Cortex of kidney (tissue), 1 donor: ENCODE measurements around the gene METTL25B.
"Not testable (repeated sequence)": the region's sequence is repeated elsewhere in the genome, so short reads cannot be mapped to it uniquely, and the experiment has no call there.

Source experiments
- DNase-seq: peaks from one replicate; lab custom pipeline; 2025; lab: John Stamatoyannopoulos, UW

The METTL25B gene

DNA sequence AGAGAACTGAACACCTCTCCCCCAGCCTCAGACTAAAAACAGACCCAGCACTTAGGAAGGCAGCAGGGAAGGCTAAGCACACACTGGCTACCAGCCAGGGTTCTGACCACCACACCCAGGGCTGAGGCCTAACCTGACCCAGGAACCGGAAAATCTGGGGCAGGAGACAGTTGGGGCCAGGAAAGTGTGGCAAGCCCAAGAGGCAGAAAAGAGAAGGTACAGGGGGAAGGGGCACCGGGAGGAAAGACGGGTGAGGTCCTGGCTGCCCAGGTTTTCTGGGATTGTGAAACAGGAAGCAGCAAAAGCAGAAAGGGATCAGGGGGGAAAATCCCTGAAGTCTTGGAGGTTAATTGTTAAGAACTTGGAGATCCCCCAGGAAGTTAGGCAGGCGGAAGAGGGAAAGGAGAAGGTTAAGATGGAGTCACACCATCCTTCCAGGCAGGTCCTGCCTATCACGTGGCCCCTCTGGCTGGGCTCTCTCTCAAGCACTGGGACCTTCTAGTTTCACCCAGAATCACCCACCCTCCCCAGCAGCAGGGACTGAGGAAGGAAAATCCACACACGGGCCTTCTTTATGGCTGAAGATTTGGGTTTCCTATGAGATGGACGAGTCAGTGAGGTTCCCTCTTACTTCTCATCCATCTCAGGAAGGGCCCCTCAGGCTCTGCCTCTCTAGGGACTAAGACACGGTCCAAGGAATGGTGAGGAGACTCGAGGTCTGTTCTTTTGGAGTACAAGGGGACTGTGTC, 20.6 kb downstream of the METTL25B start:
- no peak for DNase-seq

GRCh38 chr1:156749419-156750118, 21.3 kb downstream of the METTL25B start:
- DNase-seq = no peak

DNA sequence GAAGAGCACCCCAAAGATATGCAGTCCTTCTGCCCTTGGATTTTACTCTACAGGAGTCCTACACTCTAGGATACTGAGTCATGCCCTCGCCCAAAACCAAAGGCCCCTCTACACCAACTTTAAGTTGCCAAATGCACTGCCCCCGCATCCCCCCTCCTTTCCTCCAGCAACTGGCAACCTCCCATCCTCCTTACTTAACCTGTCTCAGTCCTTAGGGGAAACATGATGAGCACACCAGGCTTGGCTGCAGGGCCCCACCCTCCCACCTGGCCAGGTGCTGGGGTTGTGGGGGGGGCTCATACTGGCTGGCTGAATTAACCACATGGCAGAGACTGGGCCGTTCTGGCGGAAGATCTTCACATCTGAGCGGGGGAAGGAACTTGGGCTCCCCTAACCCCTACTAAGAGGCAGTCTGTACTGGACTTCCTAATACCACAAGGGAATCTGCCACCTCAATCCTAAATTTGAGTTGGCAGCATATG, 22.0 kb downstream of the METTL25B start:
- DNase-seq = no peak

DNA sequence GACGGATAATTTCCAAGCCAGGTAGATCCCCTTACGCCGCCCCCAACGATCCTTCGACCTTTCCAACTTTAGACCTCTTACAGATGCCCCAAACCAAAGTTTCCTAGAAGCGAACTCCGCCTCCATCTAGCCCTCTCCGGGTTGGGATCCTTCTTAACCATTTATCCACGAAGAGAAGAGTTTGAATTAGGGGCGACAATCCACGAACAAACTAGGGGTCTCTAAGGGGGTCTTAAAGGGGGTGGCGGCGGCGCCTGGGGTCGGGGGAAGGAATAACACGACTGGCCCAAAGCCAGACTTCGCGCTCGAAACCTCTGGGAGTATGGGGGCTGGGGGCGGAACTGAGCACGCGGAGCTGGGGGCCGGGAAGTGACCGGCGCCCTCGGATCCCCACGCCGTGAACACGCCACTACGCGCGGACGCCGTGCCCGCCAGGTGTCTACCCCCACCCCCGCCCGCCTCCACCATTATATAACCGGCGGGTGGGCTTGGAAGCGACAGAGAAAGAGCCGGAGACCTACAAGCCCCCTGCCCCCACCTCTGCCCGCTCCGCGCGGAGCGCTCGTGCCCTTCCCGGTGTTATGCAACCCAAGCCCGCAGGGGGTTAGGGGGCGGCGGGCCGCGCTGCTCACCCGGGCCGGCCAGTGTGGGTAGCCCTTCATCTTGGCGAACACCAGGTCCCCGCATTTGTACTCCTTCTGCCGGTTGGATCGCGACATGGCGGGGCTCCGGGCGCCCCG, 22.6 kb downstream of the METTL25B start:
- no peak for DNase-seq

- DNase-seq = no peak
Measured at GRCh38 chr1:156751451-156751756, 23.1 kb downstream of the METTL25B start, which contains the start of gene HDGF. HDGF (minus strand) TSS chr1:156751675; CDS start chr1:156751429, 246 bp downstream.

- DNase-seq = peak; percentile 63
Measured at GRCh38 chr1:156751757-156752481, 23.6 kb downstream of the METTL25B start.

DNA sequence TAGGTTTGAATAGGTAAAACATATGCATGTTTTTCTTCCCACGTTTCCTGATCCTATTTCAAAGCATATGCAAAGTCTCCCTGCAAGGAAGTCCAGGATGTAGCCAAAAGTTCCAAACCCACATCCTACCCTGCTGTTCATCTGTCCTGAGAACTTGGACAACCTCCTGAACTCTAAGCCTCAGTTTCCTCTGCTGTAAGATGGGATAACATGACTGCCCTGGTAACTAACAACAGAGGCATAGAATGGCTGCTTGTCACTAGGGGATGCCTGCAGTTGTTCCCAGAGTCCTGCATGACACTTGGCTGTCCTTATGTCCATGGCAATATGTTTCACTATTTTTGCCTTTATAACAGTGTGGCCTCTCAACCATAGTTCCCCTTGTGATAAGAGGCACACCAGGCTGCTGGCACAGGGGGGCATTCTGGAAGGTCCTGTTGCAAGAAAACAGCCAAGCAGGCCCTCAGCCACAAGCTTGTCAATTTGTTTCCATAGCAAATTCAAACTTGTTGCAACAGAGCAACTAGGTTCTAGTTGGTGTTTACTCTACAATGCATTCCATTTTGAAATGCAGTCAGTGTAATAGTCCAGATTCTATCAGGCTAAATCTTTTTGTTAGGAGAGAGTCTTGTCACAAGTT, 24.7 kb downstream of the METTL25B start:
- DNase-seq = no peak

DNA sequence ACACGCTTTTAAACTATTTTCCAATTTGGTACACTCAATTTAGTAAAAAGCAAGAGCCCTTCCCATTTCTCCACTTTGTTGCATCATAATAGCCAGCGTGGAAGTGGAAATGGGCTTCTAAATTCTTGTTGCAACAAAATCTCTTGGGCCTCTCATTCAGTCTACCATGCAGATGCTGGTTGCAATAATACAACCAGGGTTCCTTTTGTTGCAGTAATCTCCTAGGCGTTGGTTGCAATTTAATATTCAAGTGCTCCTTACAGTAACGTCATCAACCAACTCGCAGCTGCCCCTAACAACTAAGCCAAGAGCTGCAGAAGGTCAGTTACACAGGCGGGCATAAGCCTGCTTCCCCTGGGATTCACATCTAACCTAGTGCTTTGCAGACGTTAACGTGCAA, 25.9 kb downstream of the METTL25B start:
- no peak for DNase-seq

GRCh38 chr1:156755527-156755950, 27.3 kb downstream of the METTL25B start:
- no peak for DNase-seq

- no peak for DNase-seq
Measured at GRCh38 chr1:156756355-156756754, 28.1 kb downstream of the METTL25B start.

DNA sequence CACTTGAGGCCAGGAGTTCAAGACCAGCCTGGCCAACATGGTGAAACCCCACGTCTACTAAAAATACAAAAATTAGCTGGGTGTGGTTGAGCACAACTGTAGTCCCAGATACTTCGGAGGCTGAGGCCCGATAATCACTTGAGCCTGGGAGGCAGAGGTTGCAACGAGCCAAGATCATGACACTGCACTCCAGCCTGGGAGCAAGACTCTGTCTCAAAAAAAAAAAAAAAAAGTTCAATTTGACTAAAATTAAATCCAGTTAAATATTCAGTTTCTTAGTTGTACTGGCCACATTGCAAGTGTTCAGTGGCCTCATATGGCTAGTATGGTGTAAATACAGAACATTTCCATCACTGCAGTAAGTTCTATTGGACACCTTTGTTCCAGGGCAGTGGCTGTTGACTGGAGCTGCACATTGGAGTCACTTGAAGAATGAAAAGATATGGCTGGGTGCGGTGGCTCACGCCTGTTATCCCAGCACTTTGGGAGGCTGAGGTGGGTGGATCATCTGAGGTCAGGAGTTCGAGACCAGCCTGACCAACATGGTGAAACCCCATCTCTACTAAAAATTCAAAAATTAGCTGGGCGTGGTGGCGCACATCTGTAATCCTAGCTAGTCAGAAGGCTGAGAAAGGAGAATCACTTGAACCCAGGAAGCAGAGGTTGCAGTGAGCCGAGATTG, 29.4 kb downstream of the METTL25B start:
- not testable (repeated sequence) for DNase-seq

- no peak for DNase-seq
Measured at GRCh38 chr1:156760092-156760795, 32.0 kb downstream of the METTL25B start.

DNA sequence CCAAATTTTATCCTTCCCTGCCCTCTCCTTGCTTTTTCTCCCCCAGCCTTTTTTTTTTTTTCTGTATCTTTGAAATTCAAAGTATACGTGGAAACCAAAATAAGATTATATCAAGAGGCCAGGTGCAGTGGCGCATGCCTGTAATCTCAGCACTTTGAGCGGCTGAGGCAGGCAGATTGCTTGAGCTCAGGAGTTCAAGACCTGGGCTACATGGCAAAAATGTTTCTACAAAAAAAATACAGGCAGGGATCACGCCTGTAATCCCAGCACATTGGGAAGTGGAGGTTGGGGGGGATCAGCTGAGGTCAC, 32.5 kb downstream of the METTL25B start:
- DNase-seq = no peak

DNA sequence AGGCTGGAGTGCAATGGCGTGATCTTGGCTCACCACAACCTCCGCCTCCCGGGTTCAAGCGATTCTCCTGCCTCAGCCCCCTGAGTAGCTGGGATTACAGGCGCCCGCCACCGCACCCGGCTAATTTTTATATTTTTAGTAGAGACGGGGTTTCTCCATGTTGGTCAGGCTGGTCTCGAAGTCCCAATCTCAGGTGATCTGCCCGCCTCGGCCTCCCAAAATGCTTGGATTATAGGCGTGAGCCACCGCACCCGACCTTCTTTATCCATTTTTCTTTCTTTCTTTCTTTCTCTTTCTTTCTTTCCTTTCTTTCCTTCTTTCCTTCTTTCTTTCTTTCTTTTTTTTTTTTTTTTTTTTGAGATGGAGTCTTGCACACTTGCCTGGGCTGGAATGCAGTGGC, 36.9 kb downstream of the METTL25B start:
- not testable (repeated sequence) for DNase-seq

DNA sequence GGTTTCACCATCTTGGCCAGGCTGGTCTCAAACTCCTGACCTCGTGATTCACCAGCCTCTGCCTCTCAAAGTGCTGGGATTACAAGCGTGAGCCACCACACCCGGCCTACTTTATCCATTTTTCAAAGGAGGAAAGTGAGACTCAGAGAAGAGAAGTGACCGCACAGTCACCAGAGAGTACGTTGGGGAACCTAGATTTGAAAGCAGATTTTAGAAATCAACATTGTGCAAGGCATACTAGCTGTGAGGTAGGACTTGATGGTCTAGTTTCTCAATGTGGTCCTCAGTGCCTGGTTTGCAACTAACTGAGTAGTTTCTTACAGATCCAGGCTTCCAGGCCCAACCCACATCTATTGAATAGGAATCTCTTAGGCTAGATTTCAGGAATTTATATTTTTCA, 37.4 kb downstream of the METTL25B start:
- DNase-seq = no peak

- DNase-seq = no peak
Measured at GRCh38 chr1:156766298-156767100, 38.2 kb downstream of the METTL25B start.

GRCh38 chr1:156767101-156767878, 39.0 kb downstream of the METTL25B start, which contains the start of gene PRCC:
PRCC (plus strand) TSS chr1:156767535; CDS start chr1:156767772, 237 bp downstream.
- DNase-seq = peak; percentile 44

- DNase-seq = no peak
Measured at GRCh38 chr1:156767879-156768604, 39.8 kb downstream of the METTL25B start.
